HepG2 (cell line): ENCODE data around the gene STIP1. TPM values are rescaled to one million over a fixed set of nuclear protein-coding genes. Genes with fewer than 3 reads are reported as not detected.

Experiments used
- CCAR2 ChIP-seq: fragments of 200-400 bp; formaldehyde crosslinking; optimal IDR thresholded peaks from 2 replicates; pipeline ENCODE3; 2018; ENCODE audit warnings: low read depth, mild to moderate bottlenecking, low read length, moderate library complexity
- ISX ChIP-seq: sonication (generic); formaldehyde crosslinking; conservative IDR thresholded peaks from 2 replicates; pipeline ENCODE4 v1.5.0; 2020; ENCODE audit warnings: missing genetic modification reagents
- MED1 ChIP-seq: sonication (generic); formaldehyde crosslinking; IDR thresholded peaks from 2 replicates; pipeline ENCODE4 v1.4.0; 2020; ENCODE audit warnings: missing genetic modification reagents
- MTA3 ChIP-seq: sonication (generic); formaldehyde crosslinking; IDR thresholded peaks from 2 replicates; pipeline ENCODE4 v1.4.0; 2020; ENCODE audit warnings: missing genetic modification reagents
- RAD21 ChIP-seq: fragments of 450-650 bp; formaldehyde crosslinking; IDR thresholded peaks from 2 replicates; pipeline ENCODE4 v1.5.0; 2020; ENCODE audit warnings: mild to moderate bottlenecking
- RCOR2 ChIP-seq: IDR thresholded peaks from 2 replicates; pipeline ENCODE4 v1.6.1; 2016; ENCODE audit warnings: missing biosample characterization, missing genetic modification reagents
- RXRA ChIP-seq: sonication (generic); formaldehyde crosslinking; IDR thresholded peaks from 2 replicates; pipeline ENCODE4 v1.5.1; 2020; ENCODE audit warnings: missing genetic modification reagents
- SAFB2 ChIP-seq: sonication (generic); formaldehyde crosslinking; IDR thresholded peaks from 2 replicates; pipeline ENCODE4 v1.5.1; 2020; ENCODE audit warnings: missing genetic modification reagents, low read depth, mild to moderate bottlenecking, borderline replicate concordance
- THAP11 ChIP-seq: IDR thresholded peaks from 2 replicates; pipeline ENCODE4 v1.6.1; 2016; ENCODE audit warnings: missing biosample characterization, missing genetic modification reagents
- ZNF230 ChIP-seq: sonication (generic); formaldehyde crosslinking; IDR thresholded peaks from 2 replicates; pipeline ENCODE4 v1.4.0; 2020; ENCODE audit warnings: mild to moderate bottlenecking, missing genetic modification reagents
- ZNF652 ChIP-seq: IDR thresholded peaks from 2 replicates; pipeline ENCODE4 v1.6.1; 2016; ENCODE audit warnings: low read depth, borderline replicate concordance
- ZNF747 ChIP-seq: sonication (generic); formaldehyde crosslinking; IDR thresholded peaks from 2 replicates; pipeline ENCODE4 v1.8.1; 2023; ENCODE audit warnings: missing genetic modification reagents, mild to moderate bottlenecking, borderline replicate concordance
- ZNF790 ChIP-seq: sonication (generic); formaldehyde crosslinking; IDR thresholded peaks from 2 replicates; pipeline ENCODE4 v1.8.0; 2022; ENCODE audit warnings: missing genetic modification reagents, mild to moderate bottlenecking, borderline replicate concordance
- polyA plus RNA-seq, 8 experiments: library from polyadenylated mRNA; depleted of rRNA in 3 of 8; stranded (reverse) in 7 of 8; unstranded in 1 of 8; fragments of >200 nt; fragmentation: Illumina TruSeq in 4 of 8; extraction: Trizol in 4 of 8; gene quantifications; 2 replicates each; pipeline versions ENCODE4 v1.2.1 to v1.2.3, GENCODE V29; 2011 to 2016; ENCODE audit warnings: low read depth in 4 of 8, missing spikeins in 1 of 8, mixed read lengths in 1 of 8; ENCODE audit not compliant: insufficient read depth in 1 of 8
- total RNA-seq, 5 experiments: library from RNA; depleted of rRNA; stranded (reverse); fragments of >200 nt; fragmentation: Illumina TruSeq; extraction: Trizol; gene quantifications; 2 replicates each; pipeline ENCODE4 v1.2.3, GENCODE V29; 2016; ENCODE audit warnings: low read depth in 1 of 5
- TF ChIP-seq, protein P1 (sequence below): sonication (generic); formaldehyde crosslinking; IDR thresholded peaks from 2 replicates; pipeline ENCODE4 v1.5.0; 2020; ENCODE audit warnings: mild to moderate bottlenecking, missing genetic modification reagents, moderate library complexity
- TF ChIP-seq, protein P2 (sequence below): sonication (generic); formaldehyde crosslinking; IDR thresholded peaks from 2 replicates; pipeline ENCODE4 v1.4.0; 2020; ENCODE audit warnings: mild to moderate bottlenecking, missing genetic modification reagents, borderline replicate concordance
- TF ChIP-seq, protein P3 (sequence below): sonication (generic); formaldehyde crosslinking; IDR thresholded peaks from 2 replicates; pipeline ENCODE4 v1.4.0; 2020; ENCODE audit warnings: mild to moderate bottlenecking, missing genetic modification reagents
- TF ChIP-seq, protein P4 (sequence below): sonication (generic); formaldehyde crosslinking; IDR thresholded peaks from 2 replicates; pipeline ENCODE4 v1.4.0; 2020; ENCODE audit warnings: missing genetic modification reagents, borderline replicate concordance

STIP1 gene
- total and polyA plus RNA-seq, 2 of the 13 experiments (the other 11 are each of a cell fraction or from before 2014, with no cell fraction given) = 81.1 to 217 TPM

DNA sequence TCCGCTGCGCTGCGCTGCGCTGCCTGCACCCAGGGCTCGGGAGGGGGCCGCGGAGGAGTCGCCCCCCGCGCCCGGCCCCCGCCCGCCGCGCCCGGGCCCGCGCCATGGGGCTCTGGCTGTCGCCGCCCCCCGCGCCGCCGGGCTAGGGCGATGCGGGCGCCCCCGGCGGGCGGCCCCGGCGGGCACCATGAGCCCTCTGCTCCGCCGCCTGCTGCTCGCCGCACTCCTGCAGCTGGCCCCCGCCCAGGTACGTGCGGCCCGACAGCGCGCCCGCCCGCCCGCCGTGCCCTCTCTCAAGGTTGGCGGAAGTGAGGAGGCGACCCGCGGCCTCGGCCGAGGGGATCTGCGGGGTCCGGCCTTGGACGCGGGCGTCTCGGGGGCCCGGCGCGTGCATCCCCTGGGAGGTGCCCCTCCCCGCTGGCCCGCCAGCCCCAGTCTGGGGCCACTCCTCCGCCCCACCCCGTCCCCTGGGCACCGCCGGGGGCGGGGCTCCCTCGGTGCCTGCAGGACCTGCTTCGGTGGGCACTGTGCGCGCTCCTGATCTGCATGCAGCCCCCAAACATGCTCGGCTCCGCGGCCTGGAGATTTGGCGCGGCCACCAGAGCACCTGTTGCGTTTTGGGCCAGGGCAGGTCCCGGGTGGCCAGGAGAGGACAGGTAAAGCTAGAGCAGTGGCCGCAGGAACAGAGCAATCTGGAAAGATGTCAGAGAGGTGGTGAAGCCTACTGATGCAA, 48.8 kb downstream of the STIP1 start (continued):
- TF ChIP-seq, protein P1, sequence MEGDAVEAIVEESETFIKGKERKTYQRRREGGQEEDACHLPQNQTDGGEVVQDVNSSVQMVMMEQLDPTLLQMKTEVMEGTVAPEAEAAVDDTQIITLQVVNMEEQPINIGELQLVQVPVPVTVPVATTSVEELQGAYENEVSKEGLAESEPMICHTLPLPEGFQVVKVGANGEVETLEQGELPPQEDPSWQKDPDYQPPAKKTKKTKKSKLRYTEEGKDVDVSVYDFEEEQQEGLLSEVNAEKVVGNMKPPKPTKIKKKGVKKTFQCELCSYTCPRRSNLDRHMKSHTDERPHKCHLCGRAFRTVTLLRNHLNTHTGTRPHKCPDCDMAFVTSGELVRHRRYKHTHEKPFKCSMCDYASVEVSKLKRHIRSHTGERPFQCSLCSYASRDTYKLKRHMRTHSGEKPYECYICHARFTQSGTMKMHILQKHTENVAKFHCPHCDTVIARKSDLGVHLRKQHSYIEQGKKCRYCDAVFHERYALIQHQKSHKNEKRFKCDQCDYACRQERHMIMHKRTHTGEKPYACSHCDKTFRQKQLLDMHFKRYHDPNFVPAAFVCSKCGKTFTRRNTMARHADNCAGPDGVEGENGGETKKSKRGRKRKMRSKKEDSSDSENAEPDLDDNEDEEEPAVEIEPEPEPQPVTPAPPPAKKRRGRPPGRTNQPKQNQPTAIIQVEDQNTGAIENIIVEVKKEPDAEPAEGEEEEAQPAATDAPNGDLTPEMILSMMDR (CRISPR knock-in tag) = peak; percentile 22; the same call in 1 of the 2 replicates
- TF ChIP-seq SAFB2 (CRISPR knock-in tag) (no peak), THAP11 (peak; percentile 23; the same call in 1 of the 2 replicates), MED1 (CRISPR knock-in tag) (peak; percentile 92), MTA3 (no peak), ZNF652 (CRISPR knock-in tag) (no peak), ISX (CRISPR knock-in tag) (no peak), CCAR2 (no peak), RAD21 (CRISPR knock-in tag) (peak; percentile 26; the same call in 1 of the 2 replicates), ZNF230 (CRISPR knock-in tag) (no peak), ZNF790 (CRISPR knock-in tag) (peak; percentile 60; the same call in 1 of the 2 replicates), RXRA (CRISPR knock-in tag) (no peak), RCOR2 (CRISPR knock-in tag) (no peak), ZNF747 (CRISPR knock-in tag) (0 out of 2 replicates have a peak, but pooled peaks have one; percentile 52)
- TF ChIP-seq, protein P2, sequence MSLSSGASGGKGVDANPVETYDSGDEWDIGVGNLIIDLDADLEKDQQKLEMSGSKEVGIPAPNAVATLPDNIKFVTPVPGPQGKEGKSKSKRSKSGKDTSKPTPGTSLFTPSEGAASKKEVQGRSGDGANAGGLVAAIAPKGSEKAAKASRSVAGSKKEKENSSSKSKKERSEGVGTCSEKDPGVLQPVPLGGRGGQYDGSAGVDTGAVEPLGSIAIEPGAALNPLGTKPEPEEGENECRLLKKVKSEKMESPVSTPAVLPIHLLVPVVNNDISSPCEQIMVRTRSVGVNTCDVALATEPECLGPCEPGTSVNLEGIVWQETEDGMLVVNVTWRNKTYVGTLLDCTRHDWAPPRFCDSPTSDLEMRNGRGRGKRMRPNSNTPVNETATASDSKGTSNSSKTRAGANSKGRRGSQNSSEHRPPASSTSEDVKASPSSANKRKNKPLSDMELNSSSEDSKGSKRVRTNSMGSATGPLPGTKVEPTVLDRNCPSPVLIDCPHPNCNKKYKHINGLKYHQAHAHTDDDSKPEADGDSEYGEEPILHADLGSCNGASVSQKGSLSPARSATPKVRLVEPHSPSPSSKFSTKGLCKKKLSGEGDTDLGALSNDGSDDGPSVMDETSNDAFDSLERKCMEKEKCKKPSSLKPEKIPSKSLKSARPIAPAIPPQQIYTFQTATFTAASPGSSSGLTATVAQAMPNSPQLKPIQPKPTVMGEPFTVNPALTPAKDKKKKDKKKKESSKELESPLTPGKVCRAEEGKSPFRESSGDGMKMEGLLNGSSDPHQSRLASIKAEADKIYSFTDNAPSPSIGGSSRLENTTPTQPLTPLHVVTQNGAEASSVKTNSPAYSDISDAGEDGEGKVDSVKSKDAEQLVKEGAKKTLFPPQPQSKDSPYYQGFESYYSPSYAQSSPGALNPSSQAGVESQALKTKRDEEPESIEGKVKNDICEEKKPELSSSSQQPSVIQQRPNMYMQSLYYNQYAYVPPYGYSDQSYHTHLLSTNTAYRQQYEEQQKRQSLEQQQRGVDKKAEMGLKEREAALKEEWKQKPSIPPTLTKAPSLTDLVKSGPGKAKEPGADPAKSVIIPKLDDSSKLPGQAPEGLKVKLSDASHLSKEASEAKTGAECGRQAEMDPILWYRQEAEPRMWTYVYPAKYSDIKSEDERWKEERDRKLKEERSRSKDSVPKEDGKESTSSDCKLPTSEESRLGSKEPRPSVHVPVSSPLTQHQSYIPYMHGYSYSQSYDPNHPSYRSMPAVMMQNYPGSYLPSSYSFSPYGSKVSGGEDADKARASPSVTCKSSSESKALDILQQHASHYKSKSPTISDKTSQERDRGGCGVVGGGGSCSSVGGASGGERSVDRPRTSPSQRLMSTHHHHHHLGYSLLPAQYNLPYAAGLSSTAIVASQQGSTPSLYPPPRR (CRISPR knock-in tag) = peak; percentile 34; the same call in 1 of the 2 replicates
- TF ChIP-seq, protein P3, sequence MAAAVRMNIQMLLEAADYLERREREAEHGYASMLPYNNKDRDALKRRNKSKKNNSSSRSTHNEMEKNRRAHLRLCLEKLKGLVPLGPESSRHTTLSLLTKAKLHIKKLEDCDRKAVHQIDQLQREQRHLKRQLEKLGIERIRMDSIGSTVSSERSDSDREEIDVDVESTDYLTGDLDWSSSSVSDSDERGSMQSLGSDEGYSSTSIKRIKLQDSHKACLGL (CRISPR knock-in tag) = peak; percentile 58; the same call in 1 of the 2 replicates
- TF ChIP-seq, protein P4, sequence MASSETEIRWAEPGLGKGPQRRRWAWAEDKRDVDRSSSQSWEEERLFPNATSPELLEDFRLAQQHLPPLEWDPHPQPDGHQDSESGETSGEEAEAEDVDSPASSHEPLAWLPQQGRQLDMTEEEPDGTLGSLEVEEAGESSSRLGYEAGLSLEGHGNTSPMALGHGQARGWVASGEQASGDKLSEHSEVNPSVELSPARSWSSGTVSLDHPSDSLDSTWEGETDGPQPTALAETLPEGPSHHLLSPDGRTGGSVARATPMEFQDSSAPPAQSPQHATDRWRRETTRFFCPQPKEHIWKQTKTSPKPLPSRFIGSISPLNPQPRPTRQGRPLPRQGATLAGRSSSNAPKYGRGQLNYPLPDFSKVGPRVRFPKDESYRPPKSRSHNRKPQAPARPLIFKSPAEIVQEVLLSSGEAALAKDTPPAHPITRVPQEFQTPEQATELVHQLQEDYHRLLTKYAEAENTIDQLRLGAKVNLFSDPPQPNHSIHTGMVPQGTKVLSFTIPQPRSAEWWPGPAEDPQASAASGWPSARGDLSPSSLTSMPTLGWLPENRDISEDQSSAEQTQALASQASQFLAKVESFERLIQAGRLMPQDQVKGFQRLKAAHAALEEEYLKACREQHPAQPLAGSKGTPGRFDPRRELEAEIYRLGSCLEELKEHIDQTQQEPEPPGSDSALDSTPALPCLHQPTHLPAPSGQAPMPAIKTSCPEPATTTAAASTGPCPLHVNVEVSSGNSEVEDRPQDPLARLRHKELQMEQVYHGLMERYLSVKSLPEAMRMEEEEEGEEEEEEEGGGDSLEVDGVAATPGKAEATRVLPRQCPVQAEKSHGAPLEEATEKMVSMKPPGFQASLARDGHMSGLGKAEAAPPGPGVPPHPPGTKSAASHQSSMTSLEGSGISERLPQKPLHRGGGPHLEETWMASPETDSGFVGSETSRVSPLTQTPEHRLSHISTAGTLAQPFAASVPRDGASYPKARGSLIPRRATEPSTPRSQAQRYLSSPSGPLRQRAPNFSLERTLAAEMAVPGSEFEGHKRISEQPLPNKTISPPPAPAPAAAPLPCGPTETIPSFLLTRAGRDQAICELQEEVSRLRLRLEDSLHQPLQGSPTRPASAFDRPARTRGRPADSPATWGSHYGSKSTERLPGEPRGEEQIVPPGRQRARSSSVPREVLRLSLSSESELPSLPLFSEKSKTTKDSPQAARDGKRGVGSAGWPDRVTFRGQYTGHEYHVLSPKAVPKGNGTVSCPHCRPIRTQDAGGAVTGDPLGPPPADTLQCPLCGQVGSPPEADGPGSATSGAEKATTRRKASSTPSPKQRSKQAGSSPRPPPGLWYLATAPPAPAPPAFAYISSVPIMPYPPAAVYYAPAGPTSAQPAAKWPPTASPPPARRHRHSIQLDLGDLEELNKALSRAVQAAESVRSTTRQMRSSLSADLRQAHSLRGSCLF (CRISPR knock-in tag) = no peak
